ENCODE results near the gene PDXK.

DNA sequence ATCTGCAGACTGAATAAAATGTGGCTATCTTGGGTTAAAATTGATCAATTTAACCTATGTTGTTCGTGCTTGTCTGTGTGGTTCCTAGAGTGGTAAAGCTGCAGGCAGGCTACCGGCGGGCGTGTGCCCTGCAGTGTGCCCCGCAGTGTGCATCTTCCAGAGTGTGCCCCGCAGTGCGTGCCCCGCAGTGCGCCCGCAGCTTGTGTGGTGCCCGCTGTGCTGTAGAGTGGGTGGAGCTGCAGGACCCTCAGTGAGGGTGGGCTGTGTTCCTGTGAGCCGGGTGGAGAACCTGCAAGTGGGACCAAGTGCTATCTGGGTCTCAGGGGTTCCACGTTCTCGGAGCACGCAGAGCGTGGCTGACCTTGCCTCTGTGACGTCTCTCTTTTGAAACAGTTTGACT is 81.2 kb downstream of the PDXK start:
- TF ChIP-seq, protein P1, sequence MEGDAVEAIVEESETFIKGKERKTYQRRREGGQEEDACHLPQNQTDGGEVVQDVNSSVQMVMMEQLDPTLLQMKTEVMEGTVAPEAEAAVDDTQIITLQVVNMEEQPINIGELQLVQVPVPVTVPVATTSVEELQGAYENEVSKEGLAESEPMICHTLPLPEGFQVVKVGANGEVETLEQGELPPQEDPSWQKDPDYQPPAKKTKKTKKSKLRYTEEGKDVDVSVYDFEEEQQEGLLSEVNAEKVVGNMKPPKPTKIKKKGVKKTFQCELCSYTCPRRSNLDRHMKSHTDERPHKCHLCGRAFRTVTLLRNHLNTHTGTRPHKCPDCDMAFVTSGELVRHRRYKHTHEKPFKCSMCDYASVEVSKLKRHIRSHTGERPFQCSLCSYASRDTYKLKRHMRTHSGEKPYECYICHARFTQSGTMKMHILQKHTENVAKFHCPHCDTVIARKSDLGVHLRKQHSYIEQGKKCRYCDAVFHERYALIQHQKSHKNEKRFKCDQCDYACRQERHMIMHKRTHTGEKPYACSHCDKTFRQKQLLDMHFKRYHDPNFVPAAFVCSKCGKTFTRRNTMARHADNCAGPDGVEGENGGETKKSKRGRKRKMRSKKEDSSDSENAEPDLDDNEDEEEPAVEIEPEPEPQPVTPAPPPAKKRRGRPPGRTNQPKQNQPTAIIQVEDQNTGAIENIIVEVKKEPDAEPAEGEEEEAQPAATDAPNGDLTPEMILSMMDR (IDR thresholded peaks at IDR 0.05), result no peak
- TF ChIP-seq EZH2 (IDR thresholded peaks at IDR 0.05) (no peak), EZH2phosphoT487 (IDR thresholded peaks at IDR 0.05) (no peak)
